GM12801 (cell line): ENCODE measurements around the gene STX1B.

Experiments
- CTCF ChIP-seq: IDR thresholded peaks from one replicate; pipeline ENCODE4 v1.5.1; 2011; ENCODE audit warnings: control low read depth; ENCODE audit not compliant: insufficient read length; ENCODE audit errors: extremely low read depth

The STX1B gene

DNA sequence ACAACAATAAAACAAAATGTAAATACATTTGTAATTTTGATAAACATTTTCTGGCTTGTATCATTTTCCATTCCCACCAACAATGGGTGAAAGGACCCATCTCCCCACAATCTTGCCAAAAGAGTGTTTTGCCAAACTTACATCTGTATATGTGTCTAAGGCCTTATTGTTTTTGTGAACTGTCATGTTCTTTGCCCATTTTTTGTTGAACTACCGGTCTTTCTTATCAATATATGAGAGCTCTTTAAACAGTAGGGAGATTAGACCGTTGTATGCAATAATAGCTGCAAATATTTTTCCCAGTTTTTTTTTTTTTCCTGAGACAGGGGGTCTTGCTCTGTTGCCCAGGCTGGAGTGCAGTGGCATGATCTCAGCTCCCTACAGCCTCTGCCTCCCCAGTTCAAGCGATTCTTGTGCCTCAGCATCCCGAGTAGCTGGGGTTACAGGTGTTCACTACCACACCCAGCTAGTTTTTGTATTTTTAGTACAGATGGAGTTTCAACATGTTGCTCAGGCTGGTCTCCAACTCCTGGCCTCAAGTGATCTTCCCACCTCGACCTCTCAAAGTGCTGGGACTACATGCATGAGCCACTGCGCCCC, 13.3 kb upstream of the STX1B start:
- TF ChIP-seq CTCF = no peak

GRCh38 chr16:31023252-31023602, 12.8 kb upstream of the STX1B start:
- no peak for TF ChIP-seq CTCF

DNA sequence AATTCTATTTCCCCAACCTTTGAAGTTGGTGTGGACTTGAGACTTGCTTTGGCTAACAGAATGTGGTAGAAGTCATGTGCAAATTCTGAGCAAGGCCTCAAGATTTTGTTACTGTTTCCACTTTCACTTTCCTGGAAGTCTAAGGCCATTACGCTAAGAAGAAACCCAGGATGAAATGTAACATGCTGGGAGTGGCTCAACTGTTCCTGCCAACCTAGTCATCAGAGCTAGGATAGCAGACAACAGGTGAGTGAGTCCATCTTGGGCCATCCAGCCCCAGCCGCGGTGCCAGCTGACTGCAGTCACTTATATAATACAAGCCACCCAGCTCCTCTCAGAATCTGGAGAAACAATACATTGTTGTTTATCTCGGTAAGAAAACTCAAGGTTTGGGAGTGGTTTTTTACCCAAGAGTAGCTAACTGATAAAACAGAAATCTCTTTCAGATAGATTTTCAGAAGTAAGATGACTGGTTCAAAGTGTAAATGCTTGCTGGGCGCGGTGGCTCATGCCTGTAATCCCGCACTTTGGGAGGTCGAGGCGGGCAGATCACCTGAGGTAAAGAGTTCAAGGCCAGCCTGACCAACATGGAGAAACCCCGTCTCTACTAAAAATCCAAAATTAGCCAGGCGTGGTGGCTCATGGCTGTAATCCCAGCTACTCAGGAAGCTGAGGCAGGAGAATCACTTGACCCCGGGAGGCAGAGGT, 12.3 kb upstream of the STX1B start:
- TF ChIP-seq CTCF = no peak

GRCh38 chr16:31020536-31020935, 10.1 kb upstream of the STX1B start:
- TF ChIP-seq CTCF = no peak

- TF ChIP-seq CTCF = no peak
Measured at GRCh38 chr16:31016018-31016417, 5.6 kb upstream of the STX1B start.

- TF ChIP-seq CTCF = no peak
Measured at GRCh38 chr16:31009894-31010584, 399 bp downstream of the STX1B start.

GRCh38 chr16:31009120-31009519, 1.3 kb downstream of the STX1B start:
- TF ChIP-seq CTCF = no peak
